GM23338 (cell line): ENCODE measurements around the gene GNPTG. TPM values are rescaled to one million over a fixed set of nuclear protein-coding genes. Genes with fewer than 3 reads are reported as not detected.

Experiments
- ATAC-seq: fragments of 200-7000 bp; cut with Tn5 transposase; 3 replicates; pipeline ENCODE4 v1.9.1; 2020
- DNase-seq: peaks from one replicate; pipeline ENCODE4 v3.0.0-alpha.2; 2015; ENCODE audit warnings: low spot score
- H2AFZ ChIP-seq: fragments of 200-600 bp; sonication (generic); 2 replicates; pipeline ENCODE4 v1.8.0; 2016; ENCODE audit warnings: antibody characterized with exemption, mild to moderate bottlenecking, moderate library complexity
- H3F3A ChIP-seq: fragments of 200-600 bp; sonication (generic); replicated peaks from 2 replicates; pipeline ENCODE4 v1.8.0; 2017; ENCODE audit warnings: antibody characterized with exemption, mixed run types, low read depth
- H3K27ac ChIP-seq: fragments of 200-600 bp; sonication (generic); 2 replicates; pipeline ENCODE4 v1.6.1; 2016; ENCODE audit warnings: low read depth
- H3K27me3 ChIP-seq: fragments of 200-600 bp; sonication (generic); 2 replicates; pipeline ENCODE4 v1.8.0; 2016; ENCODE audit warnings: mild to moderate bottlenecking, mixed run types, moderate library complexity; ENCODE audit not compliant: insufficient read depth
- H3K36me3 ChIP-seq: fragments of 200-600 bp; sonication (generic); 2 replicates; pipeline ENCODE4 v1.8.0; 2016; ENCODE audit warnings: mild to moderate bottlenecking; ENCODE audit not compliant: insufficient read depth
- H3K4me1 ChIP-seq: fragments of 200-600 bp; sonication (generic); 2 replicates; pipeline ENCODE4 v1.8.0; 2016; ENCODE audit warnings: mild to moderate bottlenecking, moderate library complexity; ENCODE audit not compliant: insufficient read depth
- H3K4me2 ChIP-seq: fragments of 200-600 bp; sonication (generic); 2 replicates; pipeline ENCODE4 v1.7.1; 2017; ENCODE audit warnings: mixed run types
- H3K4me3 ChIP-seq: fragments of 200-600 bp; sonication (generic); 2 replicates; pipeline ENCODE4 v1.6.1; 2016; ENCODE audit warnings: mixed run types
- H3K79me2 ChIP-seq: fragments of 200-600 bp; sonication (generic); replicated peaks from 2 replicates; pipeline ENCODE4 v1.8.0; 2017; ENCODE audit warnings: mild to moderate bottlenecking; ENCODE audit not compliant: insufficient read depth
- H3K9me2 ChIP-seq: fragments of 200-600 bp; sonication (generic); 2 replicates; pipeline ENCODE4 v1.8.0; 2017; ENCODE audit not compliant: insufficient read depth
- H4K20me1 ChIP-seq: fragments of 200-600 bp; sonication (generic); replicated peaks from 2 replicates; pipeline ENCODE4 v1.8.0; 2017; ENCODE audit warnings: mild to moderate bottlenecking; ENCODE audit not compliant: insufficient read depth
- H3K27ac Mint-ChIP-seq: 2 replicates; pipeline ENCODE4 v1.8.0; 2020; ENCODE audit warnings: inconsistent platforms, mild to moderate bottlenecking, moderate library complexity, mixed read lengths
- H3K27me3 Mint-ChIP-seq: 3 replicates; pipeline ENCODE4 v1.8.0; 2022; ENCODE audit warnings: low read depth, mild to moderate bottlenecking, moderate library complexity, mixed read lengths, inconsistent platforms; ENCODE audit not compliant: insufficient read depth, poor library complexity
- H3K36me3 Mint-ChIP-seq: 3 replicates; pipeline ENCODE4 v1.8.0; 2021; ENCODE audit warnings: low read depth, mild to moderate bottlenecking, inconsistent platforms, moderate library complexity, mixed read lengths
- H3K4me1 Mint-ChIP-seq: 3 replicates; pipeline ENCODE4 v1.8.0; 2020; ENCODE audit warnings: mild to moderate bottlenecking, inconsistent platforms, mixed read lengths
- H3K4me3 Mint-ChIP-seq: 3 replicates; pipeline ENCODE4 v1.8.0; 2021; ENCODE audit warnings: moderate library complexity, mild to moderate bottlenecking, inconsistent platforms, mixed read lengths
- H3K9me3 Mint-ChIP-seq: 3 replicates; pipeline ENCODE4 v1.8.0; 2020; ENCODE audit warnings: moderate library complexity, mild to moderate bottlenecking, inconsistent platforms, mixed read lengths
- CREB1 ChIP-seq: fragments of 250-450 bp; sonication (Bioruptor Pico); IDR thresholded peaks from 2 replicates; pipeline ENCODE4 v1.5.0; 2020; ENCODE audit warnings: low read depth, mild to moderate bottlenecking, moderate library complexity
- EZH2 ChIP-seq: fragments of 200-600 bp; sonication (generic); IDR thresholded peaks from one replicate; pipeline ENCODE4 v1.8.0; 2017; ENCODE audit warnings: antibody characterized with exemption, mild to moderate bottlenecking, low read depth; ENCODE audit not compliant: unreplicated experiment
- JUNB ChIP-seq: IDR thresholded peaks from one replicate; pipeline ENCODE4 v1.6.1; 2016; ENCODE audit warnings: antibody characterized with exemption; ENCODE audit not compliant: unreplicated experiment
- POLR2AphosphoS5 ChIP-seq: IDR thresholded peaks from 2 replicates; pipeline ENCODE4 v1.6.1; 2016; ENCODE audit warnings: antibody characterized with exemption, low read depth
- REST ChIP-seq: IDR thresholded peaks from one replicate; pipeline ENCODE4 v1.6.1; 2018; ENCODE audit warnings: antibody characterized with exemption; ENCODE audit not compliant: unreplicated experiment
- STAT1 ChIP-seq: IDR thresholded peaks from one replicate; pipeline ENCODE4 v1.6.1; 2016; ENCODE audit warnings: antibody characterized with exemption; ENCODE audit not compliant: unreplicated experiment
- ZNF114 ChIP-seq: fragments of 250-450 bp; sonication (Bioruptor Pico); IDR thresholded peaks from 2 replicates; pipeline ENCODE4 v1.5.0; 2020; ENCODE audit warnings: mild to moderate bottlenecking, moderate library complexity
- ZNF331 ChIP-seq: fragments of 250-450 bp; sonication (Bioruptor Pico); IDR thresholded peaks from 2 replicates; pipeline ENCODE4 v1.5.0; 2020; ENCODE audit warnings: low read depth, mild to moderate bottlenecking, moderate library complexity
- polyA plus RNA-seq: library from polyadenylated mRNA; unstranded; fragments of >200 nt; fragmentation: Nextera tagmentation; extraction: Ambion mirVana; gene quantifications from 2 replicates; pipeline ENCODE4 v1.2.1, GENCODE V29; 2016
- total RNA-seq: library from RNA; depleted of rRNA; stranded (reverse); fragments of >200 nt; shearing (Covaris generic); gene quantifications from 2 replicates; pipeline ENCODE4 v1.2.3, GENCODE V29; 2014
- TF ChIP-seq, protein P1 (sequence below): IDR thresholded peaks from 2 replicates; pipeline ENCODE4 v1.6.1; 2016; ENCODE audit warnings: antibody characterized with exemption
- TF ChIP-seq, protein P2 (sequence below), 2 experiments: fragments of 200-600 bp in 1 of 2; sonication (generic) in 1 of 2; conservative IDR thresholded peaks; 2 replicates each; pipeline versions ENCODE4 v1.5.1 to v1.6.1; 2016 to 2017; ENCODE audit warnings: antibody characterized with exemption in 2 of 2, low read depth in 2 of 2, mild to moderate bottlenecking in 2 of 2, moderate library complexity in 1 of 2
- TF ChIP-seq, protein P3 (sequence below): fragments of 250-450 bp; sonication (Bioruptor Pico); IDR thresholded peaks from 2 replicates; pipeline ENCODE4 v1.5.0; 2020; ENCODE audit warnings: mild to moderate bottlenecking, moderate library complexity

Gene GNPTG
- total and polyA plus RNA-seq, 2 experiments from 2014 or later, result 23.3 to 41.0 TPM

DNA sequence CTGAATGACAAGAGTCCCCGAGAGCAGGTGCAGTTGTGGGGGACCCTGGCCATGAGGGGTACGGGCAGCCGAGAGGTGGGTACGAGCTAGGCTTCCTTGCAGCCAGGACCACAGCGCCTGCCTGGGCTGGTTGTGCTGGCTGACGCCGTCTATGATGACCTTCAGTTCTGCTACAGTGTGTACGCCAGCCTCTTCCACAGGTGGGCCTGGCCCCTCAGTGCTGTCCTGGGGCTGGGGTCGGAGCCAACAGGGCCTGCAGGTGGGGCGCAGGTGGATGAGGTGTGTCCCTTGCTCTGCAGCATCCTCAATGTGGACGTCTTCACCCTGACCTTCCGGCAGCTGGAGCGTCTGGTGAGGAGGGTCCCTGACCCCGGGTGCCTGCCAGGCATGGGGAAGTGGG, 7.2 kb upstream of the GNPTG start (continued):
- TF ChIP-seq, protein P1, sequence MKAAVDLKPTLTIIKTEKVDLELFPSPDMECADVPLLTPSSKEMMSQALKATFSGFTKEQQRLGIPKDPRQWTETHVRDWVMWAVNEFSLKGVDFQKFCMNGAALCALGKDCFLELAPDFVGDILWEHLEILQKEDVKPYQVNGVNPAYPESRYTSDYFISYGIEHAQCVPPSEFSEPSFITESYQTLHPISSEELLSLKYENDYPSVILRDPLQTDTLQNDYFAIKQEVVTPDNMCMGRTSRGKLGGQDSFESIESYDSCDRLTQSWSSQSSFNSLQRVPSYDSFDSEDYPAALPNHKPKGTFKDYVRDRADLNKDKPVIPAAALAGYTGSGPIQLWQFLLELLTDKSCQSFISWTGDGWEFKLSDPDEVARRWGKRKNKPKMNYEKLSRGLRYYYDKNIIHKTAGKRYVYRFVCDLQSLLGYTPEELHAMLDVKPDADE, result no peak
- TF ChIP-seq ZNF331 (CRISPR knock-in tag) (no peak), STAT1 (no peak), POLR2AphosphoS5 (no peak), ZNF114 (CRISPR knock-in tag) (no peak)

DNA sequence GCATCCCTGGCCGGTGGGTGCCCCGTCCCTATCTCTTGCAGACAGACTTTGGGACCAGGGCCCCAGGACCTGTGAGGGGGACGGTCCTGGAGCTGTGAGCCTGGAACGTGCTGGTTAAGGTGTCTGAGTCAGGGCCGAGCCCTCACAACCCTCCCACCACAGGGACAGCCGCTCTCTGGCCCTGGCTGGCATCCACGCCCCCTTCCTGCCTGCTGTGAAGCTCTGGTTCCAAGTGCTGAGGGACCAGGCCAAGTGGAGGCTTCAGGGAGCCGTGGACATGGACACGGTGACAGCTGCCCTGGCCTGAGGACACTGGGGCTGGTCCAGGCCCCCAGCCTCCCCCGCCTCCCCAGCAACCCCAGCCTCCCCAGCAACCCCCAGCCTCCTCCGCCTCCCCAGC, 6.6 kb upstream of the GNPTG start:
- peaks cover 6% of the 10 kb centered on the region; the same call in 2 of the 3 replicates for H3K4me1 Mint-ChIP-seq
- H3K79me2 ChIP-seq, result no peaks in the 10 kb centered on the region
- peaks cover 4% of the 10 kb centered on the region; the same call in 1 of the 2 replicates for H4K20me1 ChIP-seq
- H3K36me3 Mint-ChIP-seq, result no peaks in the 10 kb centered on the region
- H3K9me2 ChIP-seq, result no peaks in the 10 kb centered on the region
- no peak overlapping the region for H3K27ac Mint-ChIP-seq
- peaks cover 21% of the 10 kb centered on the region for H3K27me3 Mint-ChIP-seq
- ATAC-seq, result no peak
- H3F3A ChIP-seq, result no peaks in the 10 kb centered on the region
- no peak overlapping the region for H2AFZ ChIP-seq
- H3K27ac ChIP-seq, result no peak overlapping the region
- no peak overlapping the region for H3K4me3 Mint-ChIP-seq
- no peaks in the 10 kb centered on the region; the same call in 1 of the 2 replicates for H3K4me1 ChIP-seq
- no peaks in the 10 kb centered on the region; the same call in 1 of the 2 replicates for H3K36me3 ChIP-seq
- DNase-seq, result no peak
- H3K4me2 ChIP-seq, result no peak overlapping the region
- no peak overlapping the region for H3K4me3 ChIP-seq
- no peaks in the 10 kb centered on the region for H3K27me3 ChIP-seq
- no peaks in the 10 kb centered on the region; the same call in 2 of the 3 replicates for H3K9me3 Mint-ChIP-seq
- no peak for TF ChIP-seq REST
- TF ChIP-seq, protein P2, sequence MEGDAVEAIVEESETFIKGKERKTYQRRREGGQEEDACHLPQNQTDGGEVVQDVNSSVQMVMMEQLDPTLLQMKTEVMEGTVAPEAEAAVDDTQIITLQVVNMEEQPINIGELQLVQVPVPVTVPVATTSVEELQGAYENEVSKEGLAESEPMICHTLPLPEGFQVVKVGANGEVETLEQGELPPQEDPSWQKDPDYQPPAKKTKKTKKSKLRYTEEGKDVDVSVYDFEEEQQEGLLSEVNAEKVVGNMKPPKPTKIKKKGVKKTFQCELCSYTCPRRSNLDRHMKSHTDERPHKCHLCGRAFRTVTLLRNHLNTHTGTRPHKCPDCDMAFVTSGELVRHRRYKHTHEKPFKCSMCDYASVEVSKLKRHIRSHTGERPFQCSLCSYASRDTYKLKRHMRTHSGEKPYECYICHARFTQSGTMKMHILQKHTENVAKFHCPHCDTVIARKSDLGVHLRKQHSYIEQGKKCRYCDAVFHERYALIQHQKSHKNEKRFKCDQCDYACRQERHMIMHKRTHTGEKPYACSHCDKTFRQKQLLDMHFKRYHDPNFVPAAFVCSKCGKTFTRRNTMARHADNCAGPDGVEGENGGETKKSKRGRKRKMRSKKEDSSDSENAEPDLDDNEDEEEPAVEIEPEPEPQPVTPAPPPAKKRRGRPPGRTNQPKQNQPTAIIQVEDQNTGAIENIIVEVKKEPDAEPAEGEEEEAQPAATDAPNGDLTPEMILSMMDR (conservative IDR thresholded peaks at IDR 0.05; ENCODE audit: low read depth in 2 of 2), result no peak
- TF ChIP-seq, protein P1, result no peak
- TF ChIP-seq POLR2AphosphoS5, result no peak
- TF ChIP-seq EZH2, result no peak
- no peak for TF ChIP-seq JUNB
- TF ChIP-seq, protein P3, sequence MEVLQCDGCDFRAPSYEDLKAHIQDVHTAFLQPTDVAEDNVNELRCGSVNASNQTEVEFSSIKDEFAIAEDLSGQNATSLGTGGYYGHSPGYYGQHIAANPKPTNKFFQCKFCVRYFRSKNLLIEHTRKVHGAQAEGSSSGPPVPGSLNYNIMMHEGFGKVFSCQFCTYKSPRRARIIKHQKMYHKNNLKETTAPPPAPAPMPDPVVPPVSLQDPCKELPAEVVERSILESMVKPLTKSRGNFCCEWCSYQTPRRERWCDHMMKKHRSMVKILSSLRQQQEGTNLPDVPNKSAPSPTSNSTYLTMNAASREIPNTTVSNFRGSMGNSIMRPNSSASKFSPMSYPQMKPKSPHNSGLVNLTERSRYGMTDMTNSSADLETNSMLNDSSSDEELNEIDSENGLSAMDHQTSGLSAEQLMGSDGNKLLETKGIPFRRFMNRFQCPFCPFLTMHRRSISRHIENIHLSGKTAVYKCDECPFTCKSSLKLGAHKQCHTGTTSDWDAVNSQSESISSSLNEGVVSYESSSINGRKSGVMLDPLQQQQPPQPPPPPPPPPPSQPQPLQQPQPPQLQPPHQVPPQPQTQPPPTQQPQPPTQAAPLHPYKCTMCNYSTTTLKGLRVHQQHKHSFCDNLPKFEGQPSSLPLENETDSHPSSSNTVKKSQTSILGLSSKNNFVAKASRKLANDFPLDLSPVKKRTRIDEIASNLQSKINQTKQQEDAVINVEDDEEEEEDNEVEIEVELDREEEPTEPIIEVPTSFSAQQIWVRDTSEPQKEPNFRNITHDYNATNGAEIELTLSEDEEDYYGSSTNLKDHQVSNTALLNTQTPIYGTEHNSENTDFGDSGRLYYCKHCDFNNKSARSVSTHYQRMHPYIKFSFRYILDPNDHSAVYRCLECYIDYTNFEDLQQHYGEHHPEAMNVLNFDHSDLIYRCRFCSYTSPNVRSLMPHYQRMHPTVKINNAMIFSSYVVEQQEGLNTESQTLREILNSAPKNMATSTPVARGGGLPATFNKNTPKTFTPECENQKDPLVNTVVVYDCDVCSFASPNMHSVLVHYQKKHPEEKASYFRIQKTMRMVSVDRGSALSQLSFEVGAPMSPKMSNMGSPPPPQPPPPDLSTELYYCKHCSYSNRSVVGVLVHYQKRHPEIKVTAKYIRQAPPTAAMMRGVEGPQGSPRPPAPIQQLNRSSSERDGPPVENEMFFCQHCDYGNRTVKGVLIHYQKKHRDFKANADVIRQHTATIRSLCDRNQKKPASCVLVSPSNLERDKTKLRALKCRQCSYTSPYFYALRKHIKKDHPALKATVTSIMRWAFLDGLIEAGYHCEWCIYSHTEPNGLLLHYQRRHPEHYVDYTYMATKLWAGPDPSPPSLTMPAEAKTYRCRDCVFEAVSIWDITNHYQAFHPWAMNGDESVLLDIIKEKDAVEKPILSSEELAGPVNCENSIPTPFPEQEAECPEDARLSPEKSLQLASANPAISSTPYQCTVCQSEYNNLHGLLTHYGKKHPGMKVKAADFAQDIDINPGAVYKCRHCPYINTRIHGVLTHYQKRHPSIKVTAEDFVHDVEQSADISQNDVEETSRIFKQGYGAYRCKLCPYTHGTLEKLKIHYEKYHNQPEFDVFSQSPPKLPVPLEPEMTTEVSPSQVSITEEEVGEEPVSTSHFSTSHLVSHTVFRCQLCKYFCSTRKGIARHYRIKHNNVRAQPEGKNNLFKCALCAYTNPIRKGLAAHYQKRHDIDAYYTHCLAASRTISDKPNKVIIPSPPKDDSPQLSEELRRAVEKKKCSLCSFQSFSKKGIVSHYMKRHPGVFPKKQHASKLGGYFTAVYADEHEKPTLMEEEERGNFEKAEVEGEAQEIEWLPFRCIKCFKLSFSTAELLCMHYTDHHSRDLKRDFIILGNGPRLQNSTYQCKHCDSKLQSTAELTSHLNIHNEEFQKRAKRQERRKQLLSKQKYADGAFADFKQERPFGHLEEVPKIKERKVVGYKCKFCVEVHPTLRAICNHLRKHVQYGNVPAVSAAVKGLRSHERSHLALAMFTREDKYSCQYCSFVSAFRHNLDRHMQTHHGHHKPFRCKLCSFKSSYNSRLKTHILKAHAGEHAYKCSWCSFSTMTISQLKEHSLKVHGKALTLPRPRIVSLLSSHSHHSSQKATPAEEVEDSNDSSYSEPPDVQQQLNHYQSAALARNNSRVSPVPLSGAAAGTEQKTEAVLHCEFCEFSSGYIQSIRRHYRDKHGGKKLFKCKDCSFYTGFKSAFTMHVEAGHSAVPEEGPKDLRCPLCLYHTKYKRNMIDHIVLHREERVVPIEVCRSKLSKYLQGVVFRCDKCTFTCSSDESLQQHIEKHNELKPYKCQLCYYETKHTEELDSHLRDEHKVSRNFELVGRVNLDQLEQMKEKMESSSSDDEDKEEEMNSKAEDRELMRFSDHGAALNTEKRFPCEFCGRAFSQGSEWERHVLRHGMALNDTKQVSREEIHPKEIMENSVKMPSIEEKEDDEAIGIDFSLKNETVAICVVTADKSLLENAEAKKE (CRISPR knock-in tag), result no peak
- no peak for TF ChIP-seq ZNF114 (CRISPR knock-in tag)
- TF ChIP-seq CREB1 (CRISPR knock-in tag), result no peak
